ENCODE data around the gene LGALS7B.

Gene LGALS7B

GRCh38 chr19:38838986-38839761 lies 50.2 kb downstream of the LGALS7B start:
- DNase-seq: peak in 2 of 10 donors; percentile 37 to 44
- intact Hi-C loops (cut with DNase I): no loop called here

GRCh38 chr19:38839816-38840582 lies 51.0 kb downstream of the LGALS7B start:
- DNase-seq: peak in 2 of 10 donors; percentile 52 to 75
- intact Hi-C loops (cut with DNase I): no loop called here

- intact Hi-C loops (cut with DNase I): no loop called here
- peak in 1 of 10 donors; percentile 38 for DNase-seq
Measured at GRCh38 chr19:38840583-38840968, 51.6 kb downstream of the LGALS7B start.
